Upper lobe of left lung (tissue), 4 donors: ENCODE measurements around the gene JMJD1C.

Experiments used
- POLR2A ChIP-seq, 4 donors: fragments of 450-650 bp; IDR thresholded peaks; one replicate each; pipeline ENCODE4 v1.5.1; 2016 to 2017; ENCODE audit warnings: antibody characterized with exemption in 4 of 4, mild to moderate bottlenecking in 2 of 4
- TF ChIP-seq, protein P1 (sequence below), 6 experiments: fragments of 450-650 bp in 4 of 6; fragments of 200-600 bp in 2 of 6; sonication (generic) in 2 of 6; IDR thresholded peaks; one replicate each; pipeline ENCODE4 v1.5.1; 2016 to 2019; ENCODE audit warnings: antibody characterized with exemption in 6 of 6

DNA sequence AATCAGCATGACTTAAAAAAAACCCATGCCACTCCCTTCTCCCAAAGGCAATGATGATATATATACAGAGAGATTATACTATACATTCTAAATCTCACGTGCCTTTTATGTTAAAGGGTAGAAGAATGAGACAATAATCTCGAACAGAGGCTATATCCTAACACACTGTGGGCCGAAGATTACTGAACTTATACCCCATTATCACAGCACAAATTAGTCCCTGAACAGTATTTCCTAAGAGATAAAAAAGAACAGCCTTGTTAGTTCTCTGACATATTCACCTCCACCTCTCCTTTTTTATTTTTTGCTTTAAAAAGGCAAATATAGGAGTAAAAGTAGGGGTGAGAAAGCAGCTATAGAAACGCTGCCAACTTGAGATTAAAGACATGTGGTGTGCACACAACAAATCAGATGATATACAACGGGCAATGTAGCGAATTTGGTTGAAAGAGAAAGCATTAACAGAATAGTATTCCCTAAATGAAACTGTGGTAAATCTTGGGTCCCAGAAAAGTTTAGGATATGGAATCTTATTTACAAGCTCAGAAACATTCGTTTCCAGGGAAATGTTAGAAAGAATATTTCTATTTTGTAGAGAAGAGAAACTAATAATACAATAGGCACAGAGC is 69.5 kb downstream of the JMJD1C start:
- TF ChIP-seq, protein P1, sequence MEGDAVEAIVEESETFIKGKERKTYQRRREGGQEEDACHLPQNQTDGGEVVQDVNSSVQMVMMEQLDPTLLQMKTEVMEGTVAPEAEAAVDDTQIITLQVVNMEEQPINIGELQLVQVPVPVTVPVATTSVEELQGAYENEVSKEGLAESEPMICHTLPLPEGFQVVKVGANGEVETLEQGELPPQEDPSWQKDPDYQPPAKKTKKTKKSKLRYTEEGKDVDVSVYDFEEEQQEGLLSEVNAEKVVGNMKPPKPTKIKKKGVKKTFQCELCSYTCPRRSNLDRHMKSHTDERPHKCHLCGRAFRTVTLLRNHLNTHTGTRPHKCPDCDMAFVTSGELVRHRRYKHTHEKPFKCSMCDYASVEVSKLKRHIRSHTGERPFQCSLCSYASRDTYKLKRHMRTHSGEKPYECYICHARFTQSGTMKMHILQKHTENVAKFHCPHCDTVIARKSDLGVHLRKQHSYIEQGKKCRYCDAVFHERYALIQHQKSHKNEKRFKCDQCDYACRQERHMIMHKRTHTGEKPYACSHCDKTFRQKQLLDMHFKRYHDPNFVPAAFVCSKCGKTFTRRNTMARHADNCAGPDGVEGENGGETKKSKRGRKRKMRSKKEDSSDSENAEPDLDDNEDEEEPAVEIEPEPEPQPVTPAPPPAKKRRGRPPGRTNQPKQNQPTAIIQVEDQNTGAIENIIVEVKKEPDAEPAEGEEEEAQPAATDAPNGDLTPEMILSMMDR (IDR thresholded peaks at IDR 0.05): no peak
- TF ChIP-seq POLR2A (IDR thresholded peaks at IDR 0.05): no peak
